Stimulated activated CD8-positive, alpha-beta memory T cell treated with anti-CD3 and anti-CD28 coated beads, Interleukin-7, amount 100 ng/mL, for 24 hours (primary cell): Measurements from ENCODE around the gene GGA3.
"Not testable (repeated sequence)": the region's sequence is repeated elsewhere in the genome, so short reads cannot be mapped to it uniquely, and the experiment has no call there.

Experiments used
- DNase-seq: peaks from one replicate; pipeline ENCODE4 v3.0.0-alpha.2; 2020; ENCODE audit warnings: low read depth

The GGA3 gene

GRCh38 chr17:75261336-75262111, at the start of gene GGA3, which contains the start of gene MRPS7:
Gene GGA3, minus strand, starts transcription at chr17:75261606. Its CDS starts 19 bp downstream, at chr17:75261587.
Gene MRPS7, plus strand, starts transcription at chr17:75261879. Its CDS starts 22 bp downstream, at chr17:75261901.
- DNase-seq: peak; percentile 87

- DNase-seq: no peak
Observed at GRCh38 chr17:75308732-75309629, 47.6 kb upstream of the GGA3 start.

- DNase-seq: no peak
Observed at GRCh38 chr17:75307957-75308731, 46.7 kb upstream of the GGA3 start.

GRCh38 chr17:75301502-75302206, 40.2 kb upstream of the GGA3 start:
- DNase-seq: no peak

GRCh38 chr17:75301049-75301448, 39.6 kb upstream of the GGA3 start:
- DNase-seq: no peak

- DNase-seq: no peak
Observed at GRCh38 chr17:75300280-75300679, 38.9 kb upstream of the GGA3 start.

GRCh38 chr17:75295201-75296158, 34.1 kb upstream of the GGA3 start:
- DNase-seq: no peak

- DNase-seq: not testable (repeated sequence)
Observed at GRCh38 chr17:75292810-75293448, 31.5 kb upstream of the GGA3 start.

- no peak for DNase-seq
Observed at GRCh38 chr17:75289832-75290337, 28.5 kb upstream of the GGA3 start.

GRCh38 chr17:75289115-75289831, 27.9 kb upstream of the GGA3 start, which contains the start of gene SLC25A19:
Gene SLC25A19, minus strand, starts transcription at chr17:75289433. Its CDS starts 2,669 bp downstream, at chr17:75286764.
- peak; percentile 93 for DNase-seq

GRCh38 chr17:75288770-75289114, 27.3 kb upstream of the GGA3 start:
- no peak for DNase-seq

- DNase-seq: no peak
Observed at GRCh38 chr17:75288359-75288758, 27.0 kb upstream of the GGA3 start.

- no peak for DNase-seq
Observed at GRCh38 chr17:75287221-75287620, 25.8 kb upstream of the GGA3 start.

GRCh38 chr17:75285123-75285522, 23.7 kb upstream of the GGA3 start:
- no peak for DNase-seq

GRCh38 chr17:75280189-75280588, 18.8 kb upstream of the GGA3 start:
- DNase-seq: not testable (repeated sequence)

- no peak for DNase-seq
Observed at GRCh38 chr17:75277664-75278071, 16.3 kb upstream of the GGA3 start.

GRCh38 chr17:75273977-75274708, 12.7 kb upstream of the GGA3 start:
- DNase-seq: no peak

GRCh38 chr17:75272848-75273184, 11.4 kb upstream of the GGA3 start:
- DNase-seq: no peak
